Activated CD4-positive, alpha-beta T cell treated with anti-CD3 and anti-CD28 coated beads, Interleukin-2, Interleukin-4, amounts not matched to agents 100 ng/mL and 50 ng/mL, durations not matched to agents 16 hours and 8 hours (primary cell): ENCODE measurements around the gene ABR.
"Not testable (repeated sequence)": the region's sequence is repeated elsewhere in the genome, so short reads cannot be mapped to it uniquely, and the experiment has no call there.

Source experiments
- DNase-seq: peaks from one replicate; pipeline ENCODE4 v3.0.0-alpha.2; 2020; ENCODE audit warnings: low spot score

Gene ABR

GRCh38 chr17:1095090-1095852 is 84.5 kb downstream of the ABR start:
- DNase-seq = no peak

GRCh38 chr17:1094591-1094990 is 85.2 kb downstream of the ABR start:
- no peak for DNase-seq

- DNase-seq = no peak
Measured at GRCh38 chr17:1091900-1092299, 87.9 kb downstream of the ABR start.

GRCh38 chr17:1091190-1091534 is 88.6 kb downstream of the ABR start:
- DNase-seq = no peak

- DNase-seq = no peak
Measured at GRCh38 chr17:1090465-1091189, 89.2 kb downstream of the ABR start.

GRCh38 chr17:1089915-1090314 is 89.9 kb downstream of the ABR start:
- no peak for DNase-seq

GRCh38 chr17:1087381-1088241 is 92.2 kb downstream of the ABR start:
- no peak for DNase-seq

- DNase-seq = no peak
Measured at GRCh38 chr17:1083451-1084187, 96.2 kb downstream of the ABR start.

- DNase-seq = no peak
Measured at GRCh38 chr17:1082579-1082978, 97.2 kb downstream of the ABR start.

GRCh38 chr17:1078831-1079561 is 100.8 kb downstream of the ABR start:
- no peak for DNase-seq

GRCh38 chr17:1077986-1078711 is 101.6 kb downstream of the ABR start:
- no peak for DNase-seq

GRCh38 chr17:1077581-1077985 is 102.2 kb downstream of the ABR start:
- no peak for DNase-seq

- DNase-seq = no peak
Measured at GRCh38 chr17:1076982-1077302, 102.8 kb downstream of the ABR start.

GRCh38 chr17:1076299-1076981 is 103.3 kb downstream of the ABR start:
- no peak for DNase-seq

- DNase-seq = no peak
Measured at GRCh38 chr17:1074886-1075605, 104.7 kb downstream of the ABR start.

GRCh38 chr17:1073963-1074625 is 105.7 kb downstream of the ABR start:
- not testable (repeated sequence) for DNase-seq

GRCh38 chr17:1073241-1073962 is 106.4 kb downstream of the ABR start:
- DNase-seq = no peak

GRCh38 chr17:1072551-1072961 is 107.2 kb downstream of the ABR start:
- no peak for DNase-seq
